Ishikawa (cell line): Measurements from ENCODE around the gene APBB2.

Source experiments
- CEBPB ChIP-seq: IDR thresholded peaks from 2 replicates; pipeline ENCODE4 v1.6.1; 2012
- CREB1 ChIP-seq: IDR thresholded peaks from 2 replicates; pipeline ENCODE4 v1.6.1; 2012; ENCODE audit warnings: low read depth
- EP300 ChIP-seq: IDR thresholded peaks from 2 replicates; pipeline ENCODE4 v1.6.1; 2012; ENCODE audit warnings: borderline replicate concordance
- FOXM1 ChIP-seq: IDR thresholded peaks from 2 replicates; pipeline ENCODE4 v1.6.1; 2012; ENCODE audit warnings: low read depth, borderline replicate concordance
- MAX ChIP-seq: IDR thresholded peaks from 2 replicates; pipeline ENCODE4 v1.6.1; 2012
- NFIC ChIP-seq: IDR thresholded peaks from 2 replicates; pipeline ENCODE4 v1.6.1; 2012
- RAD21 ChIP-seq: IDR thresholded peaks from 2 replicates; pipeline ENCODE4 v1.6.1; 2012; ENCODE audit warnings: low read depth
- REST ChIP-seq: IDR thresholded peaks from 2 replicates; pipeline ENCODE4 v1.6.1; 2012; ENCODE audit warnings: low read depth, mild to moderate bottlenecking
- TAF1 ChIP-seq: IDR thresholded peaks from 2 replicates; pipeline ENCODE4 v1.6.1; 2012; ENCODE audit warnings: low read depth, mild to moderate bottlenecking
- TCF12 ChIP-seq: IDR thresholded peaks from 2 replicates; pipeline ENCODE4 v1.6.1; 2012; ENCODE audit warnings: low read depth
- YY1 ChIP-seq: IDR thresholded peaks from 2 replicates; pipeline ENCODE4 v1.6.1; 2012; ENCODE audit warnings: low read depth
- ZBTB7A ChIP-seq: IDR thresholded peaks from 2 replicates; pipeline ENCODE4 v1.6.1; 2012; ENCODE audit warnings: low read depth
- TF ChIP-seq, protein P1 (sequence below): IDR thresholded peaks from 2 replicates; pipeline ENCODE4 v1.6.1; 2012

GRCh38 chr4:41169256-41169800, 45.0 kb downstream of the APBB2 start:
- TF ChIP-seq YY1 (no peak), MAX (no peak), TAF1 (no peak), CEBPB (no peak), REST (no peak), NFIC (no peak), TCF12 (no peak), EP300 (no peak), RAD21 (no peak), CREB1 (no peak), ZBTB7A (no peak), FOXM1 (no peak)
- TF ChIP-seq, protein P1, sequence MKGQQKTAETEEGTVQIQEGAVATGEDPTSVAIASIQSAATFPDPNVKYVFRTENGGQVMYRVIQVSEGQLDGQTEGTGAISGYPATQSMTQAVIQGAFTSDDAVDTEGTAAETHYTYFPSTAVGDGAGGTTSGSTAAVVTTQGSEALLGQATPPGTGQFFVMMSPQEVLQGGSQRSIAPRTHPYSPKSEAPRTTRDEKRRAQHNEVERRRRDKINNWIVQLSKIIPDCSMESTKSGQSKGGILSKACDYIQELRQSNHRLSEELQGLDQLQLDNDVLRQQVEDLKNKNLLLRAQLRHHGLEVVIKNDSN: no peak
